ENCODE results near the gene ARHGAP24. TPM values are rescaled to one million over a fixed set of nuclear protein-coding genes. Genes with fewer than 3 reads are reported as not detected.

The ARHGAP24 gene
- total and polyA plus RNA-seq, 2 of the 13 experiments (the other 11 are each of a cell fraction or from before 2014, with no cell fraction given): 0.07 to 0.55 TPM

- no TSS peak for BruUV-seq (replicated peaks)
- Histone ChIP-seq H2AFZ (ENCODE audit: low read length) (no peak overlapping the region), H3K27ac (ENCODE audit: extremely low read length, insufficient read depth, low read length) (no peak overlapping the region), H3K36me3 (replicated peaks in 1 of 2; ENCODE audit: control insufficient read depth in 1 of 2, insufficient read depth in 2 of 2, low read length in 2 of 2) (no peaks in the 10 kb centered on the region), H3K9ac (ENCODE audit: insufficient read depth, low read depth, low read length) (no peak overlapping the region), H3K4me2 (ENCODE audit: low read depth, low read length) (no peak overlapping the region), H3K27me3 (ENCODE audit: control insufficient read depth in 1 of 2, insufficient read depth in 2 of 2, low read length in 2 of 2) (no peaks in the 10 kb centered on the region), H3K4me3 (replicated peaks in 1 of 3; ENCODE audit: insufficient read depth in 1 of 3, low read depth in 2 of 3, low read length in 3 of 3) (no peak overlapping the region), H3K79me2 (ENCODE audit: insufficient read depth, low read length) (no peaks in the 10 kb centered on the region), H3K4me1 (ENCODE audit: insufficient read depth, low read length) (no peaks in the 10 kb centered on the region), H3K9me3 (ENCODE audit: low read length) (no peaks in the 10 kb centered on the region), H4K20me1 (ENCODE audit: insufficient read depth, low read length) (no peaks in the 10 kb centered on the region)
- intact Hi-C loops (cut with micrococcal nuclease; ENCODE audit: unreplicated experiment) (no loop called here), in situ Hi-C loops (cut with HindIII; ENCODE audit: extremely low pct_ligation_motif_present, low pct_unique_long_range_greater_than_20kb) (no loop called here)
- FAIRE-seq (no peak), ATAC-seq (no peak), DNase-seq (ENCODE audit: low spot score) (no peak)
- ChIA-PET CTCF (ENCODE audit: low intra/inter-chr PET ratio, low total read pairs) (no interaction called here), POLR2A (no interaction called here)
- no peak for TF ChIP-seq CREB3 (CRISPR knock-in tag; IDR thresholded peaks at IDR 0.05)
- TF ChIP-seq ATF2 (CRISPR knock-in tag; IDR thresholded peaks at IDR 0.05): no peak
- 3% methylated on average over 1 of the region's 1 CpG for WGBS (ENCODE audit: low lambda C conversion rate)
Observed at GRCh38 chr4:85598936-85599335, 124.0 kb downstream of the ARHGAP24 start.

- in situ Hi-C loops (cut with HindIII; ENCODE audit: extremely low pct_ligation_motif_present, low pct_unique_long_range_greater_than_20kb) (no loop called here), intact Hi-C loops (cut with micrococcal nuclease; ENCODE audit: unreplicated experiment) (no loop called here)
- 34% methylated on average over 4 of the region's 4 CpGs for WGBS (ENCODE audit: low lambda C conversion rate)
- CTCF ChIA-PET (ENCODE audit: low intra/inter-chr PET ratio, low total read pairs): no interaction called here
- no peaks in the 10 kb centered on the region for H3K9me3 ChIP-seq (ENCODE audit: low read length)
- FAIRE-seq: no peak
- DNase-seq (ENCODE audit: low spot score): no peak
- H3K36me3 ChIP-seq (replicated peaks in 1 of 2; ENCODE audit: control insufficient read depth in 1 of 2, insufficient read depth in 2 of 2, low read length in 2 of 2): no peaks in the 10 kb centered on the region
- no peak for ATAC-seq
- POLR2A ChIA-PET: no interaction called here
- BruUV-seq (replicated peaks): no TSS peak
- no peak overlapping the region for H3K9ac ChIP-seq (ENCODE audit: insufficient read depth, low read depth, low read length)
- H4K20me1 ChIP-seq (ENCODE audit: insufficient read depth, low read length): no peaks in the 10 kb centered on the region
- no peak overlapping the region for H3K4me3 ChIP-seq (replicated peaks in 1 of 3; ENCODE audit: insufficient read depth in 1 of 3, low read depth in 2 of 3, low read length in 3 of 3)
- no peak overlapping the region for H2AFZ ChIP-seq (ENCODE audit: low read length)
- H3K4me1 ChIP-seq (ENCODE audit: insufficient read depth, low read length): no peaks in the 10 kb centered on the region
- no peak overlapping the region for H3K27ac ChIP-seq (ENCODE audit: extremely low read length, insufficient read depth, low read length)
- H3K27me3 ChIP-seq (ENCODE audit: control insufficient read depth in 1 of 2, insufficient read depth in 2 of 2, low read length in 2 of 2): no peaks in the 10 kb centered on the region
- H3K79me2 ChIP-seq (ENCODE audit: insufficient read depth, low read length): no peaks in the 10 kb centered on the region
- H3K4me2 ChIP-seq (ENCODE audit: low read depth, low read length): no peak overlapping the region
- no peak for TF ChIP-seq MAFG (CRISPR knock-in tag; IDR thresholded peaks at IDR 0.05)
- TF ChIP-seq MXI1 (IDR thresholded peaks at IDR 0.05; ENCODE audit: borderline replicate concordance, low read depth, low read length): no peak
- no peak for TF ChIP-seq ZGPAT (CRISPR knock-in tag; IDR thresholded peaks at IDR 0.05)
- TF ChIP-seq ZSCAN22 (CRISPR knock-in tag; IDR thresholded peaks at IDR 0.05): no peak
Observed at GRCh38 chr4:85600501-85600900, 125.6 kb downstream of the ARHGAP24 start.

All from HepG2 (cell line).